ENCODE results near the gene TSPYL6.

Gene TSPYL6

DNA sequence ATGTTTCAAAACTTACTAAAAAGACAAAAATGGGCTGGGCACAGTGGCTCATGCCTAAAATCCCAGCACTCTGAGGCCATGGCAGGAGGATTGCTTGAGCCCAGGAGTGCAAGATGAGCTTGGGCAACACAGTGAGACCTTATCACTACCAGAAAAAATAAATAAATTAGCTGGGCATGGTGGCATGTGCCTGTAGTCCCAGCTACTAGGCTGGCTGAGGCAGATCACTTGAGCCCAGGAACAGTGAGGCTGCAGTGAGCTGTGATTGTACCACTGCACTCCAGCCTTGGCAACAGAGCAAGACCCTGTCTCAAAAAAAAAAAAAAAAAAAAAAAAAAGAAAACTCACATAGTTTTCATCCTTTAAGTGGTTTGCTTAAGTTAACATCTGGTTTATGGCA lies 6.4 kb downstream of the TSPYL6 start:
- ChIA-PET POLR2A (no interaction called here), CTCF (no interaction called here)
- DNase-seq (ENCODE audit: extremely low spot score), result no peak
- TF ChIP-seq FOXM1 (IDR thresholded peaks at IDR 0.05; ENCODE audit: borderline replicate concordance) (no peak), SUZ12 (IDR thresholded peaks at IDR 0.05) (no peak), HDGF (IDR thresholded peaks at IDR 0.05; ENCODE audit: borderline replicate concordance) (no peak), ZNF384 (IDR thresholded peaks at IDR 0.05) (no peak), ELF4 (IDR thresholded peaks at IDR 0.05) (no peak), FOXA1 (IDR thresholded peaks at IDR 0.05) (no peak), LEF1 (IDR thresholded peaks at IDR 0.05; ENCODE audit: borderline replicate concordance) (no peak), CTBP1 (IDR thresholded peaks at IDR 0.05; ENCODE audit: borderline replicate concordance) (no peak), FOXK2 (IDR thresholded peaks at IDR 0.05) (no peak), BHLHE40 (IDR thresholded peaks at IDR 0.05; ENCODE audit: borderline replicate concordance) (no peak), NFRKB (IDR thresholded peaks at IDR 0.05) (no peak), SP1 (IDR thresholded peaks at IDR 0.05) (no peak), L3MBTL2 (conservative IDR thresholded peaks at IDR 0.05) (no peak), TARDBP (IDR thresholded peaks at IDR 0.05) (no peak), ARNT (IDR thresholded peaks at IDR 0.05) (no peak)
- TF ChIP-seq, protein P1, sequence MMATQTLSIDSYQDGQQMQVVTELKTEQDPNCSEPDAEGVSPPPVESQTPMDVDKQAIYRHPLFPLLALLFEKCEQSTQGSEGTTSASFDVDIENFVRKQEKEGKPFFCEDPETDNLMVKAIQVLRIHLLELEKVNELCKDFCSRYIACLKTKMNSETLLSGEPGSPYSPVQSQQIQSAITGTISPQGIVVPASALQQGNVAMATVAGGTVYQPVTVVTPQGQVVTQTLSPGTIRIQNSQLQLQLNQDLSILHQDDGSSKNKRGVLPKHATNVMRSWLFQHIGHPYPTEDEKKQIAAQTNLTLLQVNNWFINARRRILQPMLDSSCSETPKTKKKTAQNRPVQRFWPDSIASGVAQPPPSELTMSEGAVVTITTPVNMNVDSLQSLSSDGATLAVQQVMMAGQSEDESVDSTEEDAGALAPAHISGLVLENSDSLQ (IDR thresholded peaks at IDR 0.05), result no peak

DNA sequence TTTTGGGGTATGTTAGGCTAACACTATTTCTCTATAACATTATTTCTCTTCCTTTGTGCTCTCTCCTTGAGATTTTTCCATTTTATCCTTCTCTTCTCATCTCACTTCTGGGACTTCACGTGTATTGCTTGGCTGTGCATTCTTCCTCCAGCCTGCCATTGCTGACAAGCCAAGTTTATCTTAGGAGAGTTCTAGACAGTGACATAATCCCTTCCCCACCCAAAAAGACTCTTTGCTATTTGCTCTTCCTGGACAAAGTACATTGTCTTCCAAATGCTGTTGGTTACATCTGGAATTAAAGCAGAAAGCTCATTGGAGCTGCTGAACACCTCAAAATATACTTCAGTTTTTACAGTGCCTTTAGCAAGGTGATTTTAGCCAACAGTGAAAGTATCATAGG lies 8.9 kb downstream of the TSPYL6 start:
- CTCF ChIA-PET, result no interaction called here
- DNase-seq (ENCODE audit: extremely low spot score), result no peak
- POLR2A ChIA-PET, result no interaction called here
- TF ChIP-seq BHLHE40 (IDR thresholded peaks at IDR 0.05; ENCODE audit: borderline replicate concordance) (no peak), FOXA1 (IDR thresholded peaks at IDR 0.05) (no peak), FOXK2 (IDR thresholded peaks at IDR 0.05) (no peak), CTBP1 (IDR thresholded peaks at IDR 0.05; ENCODE audit: borderline replicate concordance) (no peak), SP1 (IDR thresholded peaks at IDR 0.05) (no peak), TARDBP (IDR thresholded peaks at IDR 0.05) (no peak), LEF1 (IDR thresholded peaks at IDR 0.05; ENCODE audit: borderline replicate concordance) (no peak), L3MBTL2 (conservative IDR thresholded peaks at IDR 0.05) (no peak)

DNA sequence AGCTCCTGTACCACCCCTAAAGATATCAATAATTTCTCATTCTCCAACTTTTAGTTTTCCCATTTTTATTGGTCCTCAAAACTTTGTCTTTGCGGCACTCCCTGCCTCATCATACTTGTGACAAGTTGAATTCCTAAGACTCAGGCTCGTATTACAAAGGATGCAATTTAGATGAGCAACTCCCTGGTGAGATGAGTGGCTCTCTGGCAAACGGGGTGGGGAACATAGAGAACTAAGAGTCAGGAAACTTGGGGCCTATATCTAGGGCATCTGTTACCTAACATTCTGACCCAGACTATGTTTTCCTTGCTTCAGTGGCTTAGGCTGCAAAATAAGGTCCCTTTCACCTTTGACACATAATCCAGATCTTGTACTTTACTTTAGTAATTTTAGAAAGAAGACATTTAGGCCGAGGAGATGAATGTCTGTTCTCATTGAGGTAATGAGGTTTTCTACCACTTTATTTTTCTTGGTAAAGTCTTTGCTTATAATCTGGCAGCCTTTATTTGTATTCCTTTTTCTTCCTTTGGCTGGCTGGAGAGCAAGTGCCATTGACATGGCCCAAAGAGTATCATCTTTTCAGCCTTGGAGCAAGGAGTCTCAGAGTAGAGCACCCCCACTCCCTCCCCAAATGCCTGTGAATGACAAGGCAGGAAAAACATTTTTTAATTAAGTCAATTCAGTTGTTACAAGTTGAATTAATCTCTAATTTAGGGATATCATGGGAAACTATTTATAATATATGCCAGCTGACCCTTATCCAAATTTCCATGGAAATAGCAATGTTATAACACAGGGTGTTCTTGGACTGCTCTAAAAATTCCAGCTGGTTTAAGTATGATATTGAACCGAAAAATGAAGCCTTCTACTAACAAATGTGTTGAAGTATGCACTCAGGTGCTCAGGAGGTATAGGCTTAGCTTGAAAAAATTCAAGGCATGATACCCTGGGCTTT lies 15.2 kb downstream of the TSPYL6 start:
- ChIA-PET CTCF (no interaction called here), POLR2A (no interaction called here)
- no peak for DNase-seq (ENCODE audit: extremely low spot score)
- TF ChIP-seq SP1 (IDR thresholded peaks at IDR 0.05) (no peak), NFRKB (IDR thresholded peaks at IDR 0.05) (no peak), ZNF384 (IDR thresholded peaks at IDR 0.05) (no peak), TARDBP (IDR thresholded peaks at IDR 0.05) (no peak), FOXM1 (IDR thresholded peaks at IDR 0.05; ENCODE audit: borderline replicate concordance) (no peak)

DNA sequence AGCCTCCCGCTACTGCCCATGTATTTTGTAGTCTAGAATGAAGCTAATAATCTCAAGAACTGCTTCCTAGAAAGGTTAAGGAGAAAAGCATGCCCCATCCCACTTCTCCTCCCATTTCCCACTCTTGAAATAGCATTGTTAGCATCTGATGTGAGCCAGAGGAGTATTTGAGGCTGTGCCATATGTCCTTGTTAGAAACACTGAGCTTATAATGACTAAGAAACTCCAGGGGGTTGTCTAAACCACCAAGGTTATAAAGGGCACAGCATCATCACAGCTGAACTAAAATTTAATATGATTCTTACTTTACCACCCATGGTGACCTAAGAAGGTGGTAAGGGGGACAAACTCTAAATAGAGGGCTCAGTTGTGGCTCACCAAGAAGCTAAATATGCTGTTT lies 16.6 kb downstream of the TSPYL6 start:
- ChIA-PET POLR2A (no interaction called here), CTCF (no interaction called here)
- no peak for DNase-seq (ENCODE audit: extremely low spot score)
- TF ChIP-seq CTBP1 (IDR thresholded peaks at IDR 0.05; ENCODE audit: borderline replicate concordance) (no peak), HDGF (IDR thresholded peaks at IDR 0.05; ENCODE audit: borderline replicate concordance) (no peak), ELF4 (IDR thresholded peaks at IDR 0.05) (no peak), FOXK2 (IDR thresholded peaks at IDR 0.05) (no peak), LEF1 (IDR thresholded peaks at IDR 0.05; ENCODE audit: borderline replicate concordance) (no peak), FOXM1 (IDR thresholded peaks at IDR 0.05; ENCODE audit: borderline replicate concordance) (no peak), L3MBTL2 (conservative IDR thresholded peaks at IDR 0.05) (no peak), TARDBP (IDR thresholded peaks at IDR 0.05) (no peak), NFRKB (IDR thresholded peaks at IDR 0.05) (no peak), SP1 (IDR thresholded peaks at IDR 0.05) (no peak), SUZ12 (IDR thresholded peaks at IDR 0.05) (no peak)
- TF ChIP-seq, protein P1 (IDR thresholded peaks at IDR 0.05), result no peak

DNA sequence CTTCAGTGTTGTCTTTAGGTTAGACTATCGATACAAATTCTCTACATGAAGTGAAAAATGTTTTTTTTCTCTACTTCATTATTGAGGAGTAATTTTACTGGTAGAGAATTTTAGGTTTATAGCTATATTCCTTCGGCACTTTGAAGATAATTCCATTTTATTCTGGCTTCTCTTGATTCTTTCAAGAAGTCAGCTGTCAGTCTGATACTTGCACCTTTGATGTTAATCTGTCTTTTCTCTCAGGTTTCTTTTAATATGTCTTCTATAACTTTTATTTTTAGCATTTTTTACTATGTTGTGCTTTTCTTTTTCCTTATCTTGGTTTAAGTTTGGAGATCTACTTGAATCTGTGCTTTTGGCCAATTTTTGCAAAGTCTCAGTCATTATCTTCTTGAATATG lies 18.6 kb downstream of the TSPYL6 start:
- DNase-seq (ENCODE audit: extremely low spot score), result no peak
- ChIA-PET CTCF (no interaction called here), POLR2A (no interaction called here)
- no peak for TF ChIP-seq ELF4 (IDR thresholded peaks at IDR 0.05)
- no peak for TF ChIP-seq FOXK2 (IDR thresholded peaks at IDR 0.05)
- TF ChIP-seq TARDBP (IDR thresholded peaks at IDR 0.05), result no peak
- TF ChIP-seq SUZ12 (IDR thresholded peaks at IDR 0.05), result no peak
- no peak for TF ChIP-seq CTBP1 (IDR thresholded peaks at IDR 0.05; ENCODE audit: borderline replicate concordance)
- TF ChIP-seq ZNF384 (IDR thresholded peaks at IDR 0.05), result no peak
- TF ChIP-seq NFRKB (IDR thresholded peaks at IDR 0.05), result no peak
- no peak for TF ChIP-seq LEF1 (IDR thresholded peaks at IDR 0.05; ENCODE audit: borderline replicate concordance)
- no peak for TF ChIP-seq SP1 (IDR thresholded peaks at IDR 0.05)
- no peak for TF ChIP-seq FOXA1 (IDR thresholded peaks at IDR 0.05)
- no peak for TF ChIP-seq FOXM1 (IDR thresholded peaks at IDR 0.05; ENCODE audit: borderline replicate concordance)
- TF ChIP-seq L3MBTL2 (conservative IDR thresholded peaks at IDR 0.05), result no peak
- no peak for TF ChIP-seq ARNT (IDR thresholded peaks at IDR 0.05)
- TF ChIP-seq HDGF (IDR thresholded peaks at IDR 0.05; ENCODE audit: borderline replicate concordance), result no peak
- TF ChIP-seq, protein P1 (IDR thresholded peaks at IDR 0.05), result no peak
- no peak for TF ChIP-seq BHLHE40 (IDR thresholded peaks at IDR 0.05; ENCODE audit: borderline replicate concordance)

All from HEK293T (cell line).